ENCODE measurements around the gene ZMAT2. TPM values are rescaled to one million over a fixed set of nuclear protein-coding genes. Genes with fewer than 3 reads are reported as not detected.

The ZMAT2 gene
- total RNA-seq, 2 donors from 2014 or later, result 21.2 to 33.7 TPM

GRCh38 chr5:140741967-140742366, 41.7 kb downstream of the ZMAT2 start:
- H3K27ac ChIP-seq, result no peak overlapping the region
- TF ChIP-seq CTCF (IDR thresholded peaks at IDR 0.05), result no peak
- H3K36me3 ChIP-seq, result no peaks in the 10 kb centered on the region
- no peak for DNase-seq (ENCODE audit: low spot score)
- no peak overlapping the region for H3K4me3 ChIP-seq
- H3K27me3 ChIP-seq, result no peaks in the 10 kb centered on the region
- no peaks in the 10 kb centered on the region for H3K4me1 ChIP-seq
- H3K9me3 ChIP-seq, result peaks cover 0 to 15% of the 10 kb centered on the region in 2 donors

- Histone ChIP-seq H3K4me1 (no peaks in the 10 kb centered on the region), H3K36me3 (no peaks in the 10 kb centered on the region), H3K4me3 (no peak overlapping the region), H3K9me3 (peaks cover 5 to 98% of the 10 kb centered on the region in 2 donors), H3K27me3 (no peaks in the 10 kb centered on the region), H3K27ac (no peak overlapping the region)
- no peak for TF ChIP-seq CTCF (IDR thresholded peaks at IDR 0.05)
- no peak for DNase-seq (ENCODE audit: low spot score)
These were observed 53.3 kb downstream of the ZMAT2 start for GRCh38 chr5:140753561-140753960.

Other genes starting within 250 kb of the ZMAT2 start
- gene EIF4EBP3, start 152.8 kb upstream of the ZMAT2 start, total RNA-seq, result 10 to 100 TPM; 12.8 to 16.8 TPM
- gene SRA1, start 143.0 kb upstream of the ZMAT2 start, total RNA-seq, result 10 to 100 TPM; 24.6 to 27.9 TPM
- gene APBB3, start 135.8 kb upstream of the ZMAT2 start, total RNA-seq, result 1 to 10 TPM; 7.4 to 8.3 TPM
- gene SLC35A4, start 135.6 kb upstream of the ZMAT2 start, total RNA-seq, result 10 to 100 TPM; 47.4 to 63.9 TPM
- gene CD14, start 67.3 kb upstream of the ZMAT2 start, total RNA-seq, result 10 to 100 TPM; 25.0 to 74.1 TPM
- 10 to 100 TPM; 10.6 to 26.0 TPM for gene TMCO6, start 61.0 kb upstream of the ZMAT2 start, total RNA-seq
- gene NDUFA2, start 52.8 kb upstream of the ZMAT2 start, total RNA-seq, result 10 to 100 TPM; 79.1 to 81.5 TPM
- gene IK, start 52.6 kb upstream of the ZMAT2 start, total RNA-seq, result 100 to 1,000 TPM in 1 of 2 donors, 10 to 100 TPM in 1; 75.1 to 106 TPM
- gene WDR55, start 35.5 kb upstream of the ZMAT2 start, total RNA-seq, result 10 to 100 TPM in 1 of 2 donors, 1 to 10 TPM in 1; 8.3 to 12.4 TPM
- under 1 TPM in 1 of 2 donors, not detected in 1; 0.51 TPM for gene DND1, start 26.9 kb upstream of the ZMAT2 start, total RNA-seq
- gene HARS1, start 9.1 kb upstream of the ZMAT2 start, total RNA-seq, result 10 to 100 TPM; 33.9 to 45.6 TPM
- 10 to 100 TPM; 14.5 to 16.2 TPM for gene HARS2, start 9.0 kb upstream of the ZMAT2 start, total RNA-seq
- not detected for gene PCDHA1, start 85.7 kb downstream of the ZMAT2 start, total RNA-seq
- under 1 TPM; 0.07 to 0.20 TPM for gene PCDHA2, start 94.4 kb downstream of the ZMAT2 start, total RNA-seq
- gene PCDHA3, start 100.6 kb downstream of the ZMAT2 start, total RNA-seq, result under 1 TPM; 0.43 to 0.48 TPM
- under 1 TPM; 0.43 to 0.63 TPM for gene PCDHA4, start 106.6 kb downstream of the ZMAT2 start, total RNA-seq
- under 1 TPM in 1 of 2 donors, not detected in 1; 0.16 TPM for gene PCDHA5, start 121.2 kb downstream of the ZMAT2 start, total RNA-seq
- under 1 TPM; 0.20 to 0.82 TPM for gene PCDHA6, start 127.5 kb downstream of the ZMAT2 start, total RNA-seq
- under 1 TPM in 1 of 2 donors, not detected in 1; 0.07 TPM for gene PCDHA7, start 133.8 kb downstream of the ZMAT2 start, total RNA-seq
- not detected for gene PCDHA8, start 140.7 kb downstream of the ZMAT2 start, total RNA-seq
- gene PCDHA9, start 147.9 kb downstream of the ZMAT2 start, total RNA-seq, result under 1 TPM in 1 of 2 donors, not detected in 1; 0.04 TPM
- gene PCDHA10, start 155.4 kb downstream of the ZMAT2 start, total RNA-seq, result under 1 TPM; 0.52 to 0.55 TPM
- gene PCDHA11, start 168.5 kb downstream of the ZMAT2 start, total RNA-seq, result under 1 TPM; 0.12 to 0.96 TPM
- gene PCDHA12, start 174.9 kb downstream of the ZMAT2 start, total RNA-seq, result under 1 TPM; 0.59 to 0.67 TPM
- gene PCDHA13, start 181.7 kb downstream of the ZMAT2 start, total RNA-seq, result under 1 TPM; 0.15 to 0.39 TPM
- gene PCDHAC1, start 225.9 kb downstream of the ZMAT2 start, total RNA-seq, result under 1 TPM; 0.26 to 0.51 TPM

Measured in right atrium auricular region (tissue), 2 donors.